PC-9 (cell line): ENCODE data around the gene SELENOT.

Experiments used
- EZH2 ChIP-seq: fragments of 200-600 bp; sonication (generic); IDR thresholded peaks from 2 replicates; pipeline ENCODE4 v1.8.0; 2017; ENCODE audit warnings: antibody characterized with exemption, low read depth
- TF ChIP-seq, protein P1 (sequence below): fragments of 200-600 bp; sonication (generic); conservative IDR thresholded peaks from 2 replicates; pipeline ENCODE4 v1.6.1; 2017; ENCODE audit warnings: mixed run types, antibody characterized with exemption, mild to moderate bottlenecking, moderate library complexity

DNA sequence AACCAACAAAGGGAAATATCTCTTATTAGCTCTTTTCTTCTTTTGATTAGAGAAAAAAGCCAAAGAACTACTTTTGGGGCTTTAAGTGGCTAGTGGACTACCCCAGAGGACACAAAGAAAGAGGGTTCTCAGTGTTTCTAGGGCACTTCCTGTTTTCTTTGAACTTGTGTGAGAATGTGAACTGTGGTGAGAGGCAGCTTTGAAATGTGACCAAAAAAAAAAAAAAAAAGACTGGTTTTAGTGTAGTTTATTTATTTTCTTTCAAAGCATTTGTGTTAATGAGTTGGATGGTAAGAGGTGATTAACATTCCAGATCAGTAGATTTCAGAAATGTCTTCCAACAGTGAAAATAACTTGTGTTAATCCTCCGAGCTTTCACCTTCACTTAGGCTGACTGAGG lies 32.4 kb downstream of the SELENOT start:
- TF ChIP-seq, protein P1, sequence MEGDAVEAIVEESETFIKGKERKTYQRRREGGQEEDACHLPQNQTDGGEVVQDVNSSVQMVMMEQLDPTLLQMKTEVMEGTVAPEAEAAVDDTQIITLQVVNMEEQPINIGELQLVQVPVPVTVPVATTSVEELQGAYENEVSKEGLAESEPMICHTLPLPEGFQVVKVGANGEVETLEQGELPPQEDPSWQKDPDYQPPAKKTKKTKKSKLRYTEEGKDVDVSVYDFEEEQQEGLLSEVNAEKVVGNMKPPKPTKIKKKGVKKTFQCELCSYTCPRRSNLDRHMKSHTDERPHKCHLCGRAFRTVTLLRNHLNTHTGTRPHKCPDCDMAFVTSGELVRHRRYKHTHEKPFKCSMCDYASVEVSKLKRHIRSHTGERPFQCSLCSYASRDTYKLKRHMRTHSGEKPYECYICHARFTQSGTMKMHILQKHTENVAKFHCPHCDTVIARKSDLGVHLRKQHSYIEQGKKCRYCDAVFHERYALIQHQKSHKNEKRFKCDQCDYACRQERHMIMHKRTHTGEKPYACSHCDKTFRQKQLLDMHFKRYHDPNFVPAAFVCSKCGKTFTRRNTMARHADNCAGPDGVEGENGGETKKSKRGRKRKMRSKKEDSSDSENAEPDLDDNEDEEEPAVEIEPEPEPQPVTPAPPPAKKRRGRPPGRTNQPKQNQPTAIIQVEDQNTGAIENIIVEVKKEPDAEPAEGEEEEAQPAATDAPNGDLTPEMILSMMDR = no peak
- no peak for TF ChIP-seq EZH2
